Measurements from ENCODE around the gene SIPA1L2. TPM values are rescaled to one million over a fixed set of nuclear protein-coding genes. Genes with fewer than 3 reads are reported as not detected.
A peak's percentile ranks its signal among the peaks of the same experiment; 100 is the strongest.

SIPA1L2 gene
- total RNA-seq, 1 experiment from 2014 or later: 13.2 TPM

DNA sequence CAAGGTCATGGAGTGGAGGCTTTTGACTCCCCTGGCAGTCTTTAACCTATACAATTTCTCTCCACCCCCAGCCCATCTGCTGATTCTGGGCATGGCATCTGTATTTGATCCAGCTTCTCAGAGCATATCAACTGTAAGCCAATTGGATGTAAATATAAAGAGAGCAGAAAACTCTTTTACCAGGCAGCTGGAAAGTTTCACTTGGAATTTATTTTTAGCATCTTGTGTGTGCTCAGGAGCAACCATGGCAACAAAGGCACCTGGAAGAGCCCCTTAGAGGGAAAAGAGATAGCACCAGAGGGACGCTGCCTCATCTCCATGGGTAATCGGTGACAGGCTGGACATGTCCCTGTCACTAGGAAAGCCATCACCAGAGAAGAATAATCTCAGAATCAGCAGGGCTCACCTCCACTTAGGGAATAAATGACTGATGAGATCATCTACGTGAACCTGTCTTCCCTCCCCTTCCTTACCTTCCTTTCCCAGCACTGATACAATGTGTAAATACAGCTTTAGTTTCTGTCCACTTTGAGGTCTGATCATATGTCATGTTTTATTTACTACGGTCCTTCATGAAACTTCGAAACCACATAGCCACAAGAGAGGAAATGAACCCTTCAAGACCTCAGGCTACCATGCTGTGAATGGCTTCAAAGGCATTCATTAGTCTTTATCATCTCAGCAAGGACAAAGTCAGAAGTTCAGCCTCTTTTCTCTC, 25.3 kb upstream of the SIPA1L2 start:
- intact Hi-C loops (cut with micrococcal nuclease; ENCODE audit: unreplicated experiment): no loop called here
- no peak overlapping the region for H3K4me3 ChIP-seq (ENCODE audit: low read depth, low read length)
- no peak overlapping the region for H3K27ac Mint-ChIP-seq (ENCODE audit: unreplicated experiment)
- H3K9me3 Mint-ChIP-seq (ENCODE audit: unreplicated experiment): no peaks in the 10 kb centered on the region
- H3K9me3 ChIP-seq: no peaks in the 10 kb centered on the region
- TF ChIP-seq CTCF (IDR thresholded peaks at IDR 0.05; ENCODE audit: insufficient read depth in 1 of 2, low read depth in 1 of 2, low read length in 1 of 2, severe bottlenecking in 1 of 2, unreplicated experiment in 1 of 2): no peak
- peaks cover 6% of the 10 kb centered on the region for H3K4me1 Mint-ChIP-seq (ENCODE audit: low read depth, unreplicated experiment)
- no peaks in the 10 kb centered on the region for H3K27me3 ChIP-seq (replicated peaks; ENCODE audit: control insufficient read depth, insufficient read depth, low read length)
- CTCF ChIA-PET: no interaction called here
- DNase-seq: peak in 1 of 2 experiments; percentile 9
- peaks cover 16% of the 10 kb centered on the region for H3K4me1 ChIP-seq
- no peaks in the 10 kb centered on the region for H3K36me3 Mint-ChIP-seq (ENCODE audit: insufficient read depth, unreplicated experiment)
- no peaks in the 10 kb centered on the region for H3K36me3 ChIP-seq (ENCODE audit: control insufficient read depth, insufficient read depth, low read length)
- H3K27me3 Mint-ChIP-seq (ENCODE audit: insufficient read depth, unreplicated experiment): peaks cover 2% of the 10 kb centered on the region
- no peak overlapping the region for H3K4me3 Mint-ChIP-seq (ENCODE audit: unreplicated experiment)
- POLR2A ChIA-PET: no interaction called here
- BruUV-seq (replicated peaks): no TSS peak

GRCh38 chr1:232653789-232654188, 23.9 kb upstream of the SIPA1L2 start:
- H3K27me3 Mint-ChIP-seq (ENCODE audit: insufficient read depth, unreplicated experiment): peaks cover 2% of the 10 kb centered on the region
- DNase-seq: no peak
- ChIA-PET CTCF (no interaction called here), POLR2A (no interaction called here)
- Histone ChIP-seq H3K4me1 (peaks cover 10% of the 10 kb centered on the region), H3K36me3 (ENCODE audit: control insufficient read depth, insufficient read depth, low read length) (no peaks in the 10 kb centered on the region), H3K9me3 (no peaks in the 10 kb centered on the region), H3K27me3 (replicated peaks; ENCODE audit: control insufficient read depth, insufficient read depth, low read length) (no peaks in the 10 kb centered on the region), H3K4me3 (ENCODE audit: low read depth, low read length) (no peak overlapping the region)
- H3K4me3 Mint-ChIP-seq (ENCODE audit: unreplicated experiment): no peak overlapping the region
- no peak overlapping the region for H3K27ac Mint-ChIP-seq (ENCODE audit: unreplicated experiment)
- H3K4me1 Mint-ChIP-seq (ENCODE audit: low read depth, unreplicated experiment): peaks cover 6% of the 10 kb centered on the region
- TF ChIP-seq CTCF (IDR thresholded peaks at IDR 0.05; ENCODE audit: insufficient read depth in 1 of 2, low read depth in 1 of 2, low read length in 1 of 2, severe bottlenecking in 1 of 2, unreplicated experiment in 1 of 2): no peak
- BruUV-seq (replicated peaks): no TSS peak
- H3K36me3 Mint-ChIP-seq (ENCODE audit: insufficient read depth, unreplicated experiment): no peaks in the 10 kb centered on the region
- H3K9me3 Mint-ChIP-seq (ENCODE audit: unreplicated experiment): no peaks in the 10 kb centered on the region
- intact Hi-C loops (cut with micrococcal nuclease; ENCODE audit: unreplicated experiment): no loop called here

- Mint-ChIP-seq H3K4me3 (ENCODE audit: unreplicated experiment) (no peak overlapping the region), H3K4me1 (ENCODE audit: low read depth, unreplicated experiment) (peaks cover 6% of the 10 kb centered on the region), H3K27ac (ENCODE audit: unreplicated experiment) (no peak overlapping the region), H3K36me3 (ENCODE audit: insufficient read depth, unreplicated experiment) (no peaks in the 10 kb centered on the region), H3K9me3 (ENCODE audit: unreplicated experiment) (no peaks in the 10 kb centered on the region), H3K27me3 (ENCODE audit: insufficient read depth, unreplicated experiment) (peaks cover 2% of the 10 kb centered on the region)
- H3K36me3 ChIP-seq (ENCODE audit: control insufficient read depth, insufficient read depth, low read length): no peaks in the 10 kb centered on the region
- ChIA-PET CTCF (no interaction called here), POLR2A (no interaction called here)
- no peaks in the 10 kb centered on the region for H3K27me3 ChIP-seq (replicated peaks; ENCODE audit: control insufficient read depth, insufficient read depth, low read length)
- H3K4me1 ChIP-seq: peaks cover 10% of the 10 kb centered on the region
- TF ChIP-seq CTCF (IDR thresholded peaks at IDR 0.05; ENCODE audit: insufficient read depth in 1 of 2, low read depth in 1 of 2, low read length in 1 of 2, severe bottlenecking in 1 of 2, unreplicated experiment in 1 of 2): no peak
- no peak for DNase-seq
- intact Hi-C loops (cut with micrococcal nuclease; ENCODE audit: unreplicated experiment): no loop called here
- H3K4me3 ChIP-seq (ENCODE audit: low read depth, low read length): no peak overlapping the region
- no TSS peak for BruUV-seq (replicated peaks)
- no peaks in the 10 kb centered on the region for H3K9me3 ChIP-seq
These were observed 20.9 kb upstream of the SIPA1L2 start for GRCh38 chr1:232650845-232651244.

Data from Caco-2 (cell line).